ENCODE results near the gene SLC6A20.
"Not testable (repeated sequence)": the region's sequence is repeated elsewhere in the genome, so short reads cannot be mapped to it uniquely, and the experiment has no call there.

SLC6A20 gene

GRCh38 chr3:45765958-45766357 lies 30.4 kb downstream of the SLC6A20 start:
- H3K36me3 ChIP-seq (ENCODE audit: control insufficient read depth in 1 of 2, insufficient read depth in 2 of 2, low read length in 2 of 2): no peaks in the 10 kb centered on the region
- H3K27ac ChIP-seq (ENCODE audit: low read length): no peak overlapping the region
- H3K27me3 ChIP-seq (ENCODE audit: low read depth, low read length): peaks cover 2% of the 10 kb centered on the region
- no peak overlapping the region for H3K4me3 ChIP-seq (ENCODE audit: low read depth in 1 of 2, low read length in 2 of 2)
- no peaks in the 10 kb centered on the region for H3K4me1 ChIP-seq (ENCODE audit: control insufficient read depth in 1 of 2, insufficient read depth in 2 of 2, low read length in 2 of 2)
- no peaks in the 10 kb centered on the region for H3K9me3 ChIP-seq (ENCODE audit: control insufficient read depth in 1 of 2, low read length in 2 of 2)

GRCh38 chr3:45765266-45765851 lies 31.0 kb downstream of the SLC6A20 start:
- Histone ChIP-seq H3K9me3 (ENCODE audit: control insufficient read depth in 1 of 2, low read length in 2 of 2) (no peaks in the 10 kb centered on the region), H3K27ac (ENCODE audit: low read length) (no peak overlapping the region), H3K4me1 (ENCODE audit: control insufficient read depth in 1 of 2, insufficient read depth in 2 of 2, low read length in 2 of 2) (no peaks in the 10 kb centered on the region), H3K36me3 (ENCODE audit: control insufficient read depth in 1 of 2, insufficient read depth in 2 of 2, low read length in 2 of 2) (no peaks in the 10 kb centered on the region), H3K4me3 (ENCODE audit: low read depth in 1 of 2, low read length in 2 of 2) (no peak overlapping the region), H3K27me3 (ENCODE audit: low read depth, low read length) (peaks cover 2% of the 10 kb centered on the region)

- H3K36me3 ChIP-seq (ENCODE audit: control insufficient read depth in 1 of 2, insufficient read depth in 2 of 2, low read length in 2 of 2): no peaks in the 10 kb centered on the region
- no peak overlapping the region for H3K4me3 ChIP-seq (ENCODE audit: low read depth in 1 of 2, low read length in 2 of 2)
- H3K4me1 ChIP-seq (ENCODE audit: control insufficient read depth in 1 of 2, insufficient read depth in 2 of 2, low read length in 2 of 2): no peaks in the 10 kb centered on the region
- peaks cover 2% of the 10 kb centered on the region for H3K27me3 ChIP-seq (ENCODE audit: low read depth, low read length)
- H3K9me3 ChIP-seq (ENCODE audit: control insufficient read depth in 1 of 2, low read length in 2 of 2): no peaks in the 10 kb centered on the region
- no peak overlapping the region for H3K27ac ChIP-seq (ENCODE audit: low read length)
Observed at GRCh38 chr3:45763303-45763675, 33.0 kb downstream of the SLC6A20 start.

- Histone ChIP-seq H3K27ac (ENCODE audit: low read length) (no peak overlapping the region), H3K4me3 (ENCODE audit: low read depth in 1 of 2, low read length in 2 of 2) (no peak overlapping the region)
Observed at GRCh38 chr3:45762647-45763302, 33.6 kb downstream of the SLC6A20 start.

GRCh38 chr3:45761831-45762230 lies 34.5 kb downstream of the SLC6A20 start:
- H3K27me3 ChIP-seq (ENCODE audit: low read depth, low read length): peaks cover 2% of the 10 kb centered on the region
- H3K4me3 ChIP-seq (ENCODE audit: low read depth in 1 of 2, low read length in 2 of 2): no peak overlapping the region
- H3K4me1 ChIP-seq (ENCODE audit: control insufficient read depth in 1 of 2, insufficient read depth in 2 of 2, low read length in 2 of 2): no peaks in the 10 kb centered on the region
- H3K27ac ChIP-seq (ENCODE audit: low read length): no peak overlapping the region
- H3K36me3 ChIP-seq (ENCODE audit: control insufficient read depth in 1 of 2, insufficient read depth in 2 of 2, low read length in 2 of 2): no peaks in the 10 kb centered on the region
- H3K9me3 ChIP-seq (ENCODE audit: control insufficient read depth in 1 of 2, low read length in 2 of 2): no peaks in the 10 kb centered on the region

More at GRCh38 chr3:45762647-45763302, 33.6 kb downstream of the SLC6A20 start:
- H3K27me3 ChIP-seq (ENCODE audit: low read depth, low read length): peaks cover 2% of the 10 kb centered on the region
- H3K36me3 ChIP-seq (ENCODE audit: control insufficient read depth in 1 of 2, insufficient read depth in 2 of 2, low read length in 2 of 2): no peaks in the 10 kb centered on the region
- H3K4me1 ChIP-seq (ENCODE audit: control insufficient read depth in 1 of 2, insufficient read depth in 2 of 2, low read length in 2 of 2): no peaks in the 10 kb centered on the region
- no peaks in the 10 kb centered on the region for H3K9me3 ChIP-seq (ENCODE audit: control insufficient read depth in 1 of 2, low read length in 2 of 2)

GRCh38 chr3:45760878-45761711 lies 35.2 kb downstream of the SLC6A20 start:
- Histone ChIP-seq H3K4me3 (ENCODE audit: low read depth in 1 of 2, low read length in 2 of 2) (no peak overlapping the region), H3K36me3 (ENCODE audit: control insufficient read depth in 1 of 2, insufficient read depth in 2 of 2, low read length in 2 of 2) (no peaks in the 10 kb centered on the region), H3K4me1 (ENCODE audit: control insufficient read depth in 1 of 2, insufficient read depth in 2 of 2, low read length in 2 of 2) (no peaks in the 10 kb centered on the region), H3K27me3 (ENCODE audit: low read depth, low read length) (peaks cover 2% of the 10 kb centered on the region), H3K9me3 (ENCODE audit: control insufficient read depth in 1 of 2, low read length in 2 of 2) (no peaks in the 10 kb centered on the region), H3K27ac (ENCODE audit: low read length) (no peak overlapping the region)

- Histone ChIP-seq H3K9me3 (ENCODE audit: control insufficient read depth in 1 of 2, low read length in 2 of 2) (no peaks in the 10 kb centered on the region), H3K27ac (ENCODE audit: low read length) (no peak overlapping the region), H3K27me3 (ENCODE audit: low read depth, low read length) (peaks cover 2% of the 10 kb centered on the region), H3K4me3 (ENCODE audit: low read depth in 1 of 2, low read length in 2 of 2) (no peak overlapping the region), H3K4me1 (ENCODE audit: control insufficient read depth in 1 of 2, insufficient read depth in 2 of 2, low read length in 2 of 2) (no peaks in the 10 kb centered on the region), H3K36me3 (ENCODE audit: control insufficient read depth in 1 of 2, insufficient read depth in 2 of 2, low read length in 2 of 2) (no peaks in the 10 kb centered on the region)
Observed at GRCh38 chr3:45759851-45760250, 36.5 kb downstream of the SLC6A20 start.

- H3K27me3 ChIP-seq (ENCODE audit: low read depth, low read length): peaks cover 2% of the 10 kb centered on the region
- no peaks in the 10 kb centered on the region for H3K9me3 ChIP-seq (ENCODE audit: control insufficient read depth in 1 of 2, low read length in 2 of 2)
- no peak overlapping the region for H3K4me3 ChIP-seq (ENCODE audit: low read depth in 1 of 2, low read length in 2 of 2)
- H3K4me1 ChIP-seq (ENCODE audit: control insufficient read depth in 1 of 2, insufficient read depth in 2 of 2, low read length in 2 of 2): no peaks in the 10 kb centered on the region
- H3K36me3 ChIP-seq (ENCODE audit: control insufficient read depth in 1 of 2, insufficient read depth in 2 of 2, low read length in 2 of 2): no peaks in the 10 kb centered on the region
- no peak overlapping the region for H3K27ac ChIP-seq (ENCODE audit: low read length)
Observed at GRCh38 chr3:45758871-45759270, 37.5 kb downstream of the SLC6A20 start.

- H3K4me3 ChIP-seq (ENCODE audit: low read depth in 1 of 2, low read length in 2 of 2); H3K27me3 ChIP-seq (ENCODE audit: low read depth, low read length); H3K9me3 ChIP-seq (ENCODE audit: control insufficient read depth in 1 of 2, low read length in 2 of 2); H3K36me3 ChIP-seq (ENCODE audit: control insufficient read depth in 1 of 2, insufficient read depth in 2 of 2, low read length in 2 of 2); H3K27ac ChIP-seq (ENCODE audit: low read length); H3K4me1 ChIP-seq (ENCODE audit: control insufficient read depth in 1 of 2, insufficient read depth in 2 of 2, low read length in 2 of 2): not testable (repeated sequence)
Observed at GRCh38 chr3:45757141-45757540, 39.2 kb downstream of the SLC6A20 start.

GRCh38 chr3:45756055-45756454 lies 40.3 kb downstream of the SLC6A20 start:
- no peaks in the 10 kb centered on the region for H3K27me3 ChIP-seq (ENCODE audit: low read depth, low read length)
- H3K27ac ChIP-seq (ENCODE audit: low read length): no peak overlapping the region
- no peak overlapping the region for H3K4me3 ChIP-seq (ENCODE audit: low read depth in 1 of 2, low read length in 2 of 2)

GRCh38 chr3:45754461-45754860 lies 41.9 kb downstream of the SLC6A20 start:
- no peak overlapping the region for H3K27ac ChIP-seq (ENCODE audit: low read length)
- no peaks in the 10 kb centered on the region for H3K9me3 ChIP-seq (ENCODE audit: control insufficient read depth in 1 of 2, low read length in 2 of 2)
- H3K36me3 ChIP-seq (ENCODE audit: control insufficient read depth in 1 of 2, insufficient read depth in 2 of 2, low read length in 2 of 2): no peaks in the 10 kb centered on the region
- no peaks in the 10 kb centered on the region for H3K4me1 ChIP-seq (ENCODE audit: control insufficient read depth in 1 of 2, insufficient read depth in 2 of 2, low read length in 2 of 2)
- no peaks in the 10 kb centered on the region for H3K27me3 ChIP-seq (ENCODE audit: low read depth, low read length)
- no peak overlapping the region for H3K4me3 ChIP-seq (ENCODE audit: low read depth in 1 of 2, low read length in 2 of 2)

More at GRCh38 chr3:45756055-45756454, 40.3 kb downstream of the SLC6A20 start:
- Histone ChIP-seq H3K36me3 (ENCODE audit: control insufficient read depth in 1 of 2, insufficient read depth in 2 of 2, low read length in 2 of 2) (no peaks in the 10 kb centered on the region), H3K9me3 (ENCODE audit: control insufficient read depth in 1 of 2, low read length in 2 of 2) (no peaks in the 10 kb centered on the region), H3K4me1 (ENCODE audit: control insufficient read depth in 1 of 2, insufficient read depth in 2 of 2, low read length in 2 of 2) (no peaks in the 10 kb centered on the region)
